Gastrocnemius medialis (tissue), 4 donors: ENCODE data around the gene TACR1. TPM values are rescaled to one million over a fixed set of nuclear protein-coding genes. Genes with fewer than 3 reads are reported as not detected.

Source experiments
- ATAC-seq, 2 donors: fragments of 150-250 bp; one replicate each; pipeline ENCODE4 v1.9.1; 2016
- DNase-seq, 2 donors: peaks; one replicate each; pipeline ENCODE4 v3.0.0-alpha.2; 2019
- H3K27ac ChIP-seq, 4 donors: fragments of 200-600 bp; sonication (generic); 1 replicate in 1 of 4; 2 replicates in 3 of 4; pipeline ENCODE4 v1.5.1; 2016 to 2018; ENCODE audit warnings: mild to moderate bottlenecking in 2 of 4, moderate library complexity in 1 of 4
- H3K27me3 ChIP-seq, 3 donors: fragments of 200-600 bp; sonication (generic) in 2 of 3; 1 replicate in 1 of 3; 2 replicates in 2 of 3; pipeline versions ENCODE4 v1.5.1 to v1.6.0; 2016 to 2019; ENCODE audit warnings: mild to moderate bottlenecking in 1 of 3, moderate library complexity in 1 of 3
- H3K36me3 ChIP-seq, 2 donors: fragments of 200-600 bp; sonication (generic) in 1 of 2; one replicate each; pipeline ENCODE4 v1.5.1; 2017 to 2018
- H3K4me1 ChIP-seq, 2 donors: fragments of 200-600 bp; sonication (generic) in 1 of 2; one replicate each; pipeline ENCODE4 v1.5.1; 2016 to 2017; ENCODE audit warnings: mild to moderate bottlenecking in 2 of 2
- H3K4me3 ChIP-seq, 4 donors: fragments of 200-600 bp; sonication (generic) in 3 of 4; 1 replicate in 1 of 4; 2 replicates in 3 of 4; pipeline ENCODE4 v1.5.1; 2016 to 2019; ENCODE audit warnings: mild to moderate bottlenecking in 2 of 4
- H3K9me3 ChIP-seq, 3 donors: fragments of 200-600 bp; sonication (generic) in 2 of 3; 1 replicate in 1 of 3; 2 replicates in 2 of 3; pipeline ENCODE4 v1.5.1; 2016 to 2019
- CTCF ChIP-seq, 5 experiments: fragments of 450-650 bp in 3 of 5; fragments of 200-600 bp in 2 of 5; sonication (generic) in 2 of 5; IDR thresholded peaks in 4 of 5; conservative IDR thresholded peaks in 1 of 5; 1 replicate in 4 of 5; 2 replicates in 1 of 5; pipeline ENCODE4 v1.5.1; 2016 to 2019; ENCODE audit warnings: antibody characterized with exemption in 5 of 5, mild to moderate bottlenecking in 3 of 5, moderate library complexity in 3 of 5
- POLR2A ChIP-seq, 2 donors: fragments of 450-650 bp; IDR thresholded peaks; one replicate each; pipeline ENCODE4 v1.6.1; 2017; ENCODE audit warnings: antibody characterized with exemption in 2 of 2, mild to moderate bottlenecking in 2 of 2, moderate library complexity in 2 of 2
- in situ Hi-C, 4 donors: fragments of 200-750 bp; cut with MboI; loops; one replicate each; pipeline versions ENCODE4 v1.15.0 to v1.8.0; 2017; ENCODE audit warnings: low sequenced_read_pairs in 4 of 4
- intact Hi-C: fragments of 100-400 bp; cut with DNase I; formaldehyde crosslinking; loops from one replicate; pipeline ENCODE4 v1.15.1; 2023; ENCODE audit warnings: low total_unique reads
- total RNA-seq, 4 donors: library from RNA; depleted of rRNA; stranded (reverse); fragments of >200 nt; gene quantifications; one replicate each; pipeline versions ENCODE4 v1.1.0 to v1.2.3, GENCODE V29; 2016

TACR1 gene
- total RNA-seq, 4 donors from 2014 or later = 0.07 to 0.42 (median 0.19) TPM

DNA sequence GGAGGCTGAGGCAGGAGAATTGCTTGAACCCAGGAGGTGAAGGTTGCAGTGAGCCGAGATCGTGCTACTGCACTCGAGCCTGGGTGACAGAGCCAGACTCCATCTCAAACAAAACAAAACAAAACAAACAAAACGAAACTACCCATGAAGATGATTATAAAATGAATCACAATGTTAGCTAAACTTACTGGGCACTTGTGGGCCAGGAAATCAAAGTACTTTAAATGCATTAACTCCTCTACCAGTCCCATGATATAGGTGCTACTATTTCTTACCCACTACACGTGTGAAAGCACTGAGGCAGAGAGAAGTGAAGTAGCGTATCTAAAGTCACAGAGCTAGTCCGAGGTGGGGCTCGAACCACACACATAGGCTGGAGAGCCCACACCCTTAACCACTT lies 187.2 kb downstream of the TACR1 start:
- Histone ChIP-seq H3K27ac (no peak overlapping the region), H3K36me3 (no peaks in the 10 kb centered on the region), H3K4me3 (no peak overlapping the region), H3K27me3 (no peaks in the 10 kb centered on the region), H3K9me3 (no peaks in the 10 kb centered on the region), H3K4me1 (no peaks in the 10 kb centered on the region)
- TF ChIP-seq POLR2A (IDR thresholded peaks at IDR 0.05) (no peak), CTCF (IDR thresholded peaks at IDR 0.05 in 4 of 5, conservative IDR thresholded peaks at IDR 0.05 in 1 of 5) (no peak)
- ATAC-seq (no peak), DNase-seq (no peak)
- intact Hi-C loops (no loop called here), in situ Hi-C loops (no loop called here)

DNA sequence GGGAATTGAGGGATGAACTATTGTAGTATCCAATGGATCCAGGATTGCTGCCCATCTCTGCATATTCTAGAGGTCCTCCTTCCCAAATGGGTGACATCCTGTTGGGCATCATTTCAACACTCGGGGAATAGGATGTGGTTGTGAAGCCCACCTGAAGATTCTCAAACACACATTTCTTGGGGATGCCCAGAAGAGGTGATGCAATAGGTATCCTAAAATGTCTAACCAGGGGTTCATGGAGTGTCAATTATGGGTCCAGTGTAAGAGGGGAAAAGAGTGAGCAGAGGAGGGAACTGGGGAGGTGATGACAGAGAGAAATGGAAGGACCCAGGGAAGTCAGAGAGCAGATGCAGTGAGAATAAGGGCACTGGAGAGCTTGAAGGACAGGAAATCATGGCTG lies 188.7 kb downstream of the TACR1 start:
- Histone ChIP-seq H3K27me3 (no peaks in the 10 kb centered on the region), H3K4me3 (no peak overlapping the region), H3K27ac (no peak overlapping the region), H3K9me3 (no peaks in the 10 kb centered on the region), H3K4me1 (no peaks in the 10 kb centered on the region), H3K36me3 (no peaks in the 10 kb centered on the region)
- no peak for ATAC-seq
- intact Hi-C loops (no loop called here), in situ Hi-C loops (no loop called here)
- TF ChIP-seq CTCF (IDR thresholded peaks at IDR 0.05 in 4 of 5, conservative IDR thresholded peaks at IDR 0.05 in 1 of 5) = no peak
- no peak for DNase-seq

GRCh38 chr2:75007819-75008218 lies 191.5 kb downstream of the TACR1 start:
- Histone ChIP-seq H3K36me3 (no peaks in the 10 kb centered on the region), H3K4me1 (no peaks in the 10 kb centered on the region), H3K27me3 (no peaks in the 10 kb centered on the region), H3K9me3 (no peaks in the 10 kb centered on the region), H3K4me3 (no peak overlapping the region), H3K27ac (no peak overlapping the region)
- intact Hi-C loops (no loop called here), in situ Hi-C loops (no loop called here)
- no peak for DNase-seq
- TF ChIP-seq CTCF (IDR thresholded peaks at IDR 0.05 in 4 of 5, conservative IDR thresholded peaks at IDR 0.05 in 1 of 5) (no peak), POLR2A (IDR thresholded peaks at IDR 0.05) (no peak)
- ATAC-seq = no peak

DNA sequence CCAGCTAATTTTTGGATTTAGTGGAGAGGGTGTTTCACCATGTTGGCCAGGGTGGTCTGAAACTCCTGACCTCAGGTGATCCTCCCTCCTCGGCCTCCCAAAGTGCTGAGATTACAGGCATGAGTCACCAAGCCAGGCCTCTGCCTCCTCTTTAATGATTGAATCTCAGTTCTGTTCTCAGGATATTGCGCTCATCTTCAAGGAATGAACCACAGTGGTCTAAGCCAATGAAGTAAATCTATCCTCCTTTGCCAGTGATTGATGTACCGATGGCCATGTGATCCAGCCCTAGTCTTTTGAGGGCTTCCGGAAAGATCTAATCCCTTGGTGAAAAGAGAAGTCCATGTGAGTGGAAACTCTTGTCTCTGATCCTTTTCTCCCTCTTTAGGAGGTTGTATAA lies 192.3 kb downstream of the TACR1 start:
- no peaks in the 10 kb centered on the region for H3K9me3 ChIP-seq
- ATAC-seq = no peak
- in situ Hi-C loops = no loop called here

More for the DNA sequence above, 192.3 kb downstream of the TACR1 start:
- Histone ChIP-seq H3K27ac (no peak overlapping the region), H3K4me3 (no peak overlapping the region), H3K36me3 (no peaks in the 10 kb centered on the region), H3K4me1 (no peaks in the 10 kb centered on the region), H3K27me3 (no peaks in the 10 kb centered on the region)
- no peak for TF ChIP-seq POLR2A (IDR thresholded peaks at IDR 0.05)
- no peak for TF ChIP-seq CTCF (IDR thresholded peaks at IDR 0.05 in 4 of 5, conservative IDR thresholded peaks at IDR 0.05 in 1 of 5)
- no peak for DNase-seq
- intact Hi-C loops = no loop called here
